ENCODE data around the gene ANKFN1.

DNA sequence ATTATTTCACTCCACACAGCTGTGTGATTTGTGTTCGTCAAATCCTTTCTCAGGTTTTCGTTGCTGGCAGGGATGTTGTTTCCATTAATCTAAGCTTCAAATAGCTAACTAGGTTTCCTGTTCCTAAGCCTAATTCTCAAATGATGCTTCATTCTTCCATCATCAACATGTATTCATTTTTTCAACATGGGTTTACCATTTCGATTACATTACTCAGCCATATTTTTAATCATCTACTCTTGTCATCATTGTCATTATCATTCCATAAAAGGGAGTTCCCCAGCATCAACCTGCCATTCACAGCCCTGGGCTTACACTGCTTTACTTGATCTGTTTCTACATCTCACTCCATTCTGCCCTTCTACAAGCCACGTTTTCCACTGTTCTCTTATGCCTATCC, 33.3 kb upstream of the ANKFN1 start:
- TF ChIP-seq, protein P1, sequence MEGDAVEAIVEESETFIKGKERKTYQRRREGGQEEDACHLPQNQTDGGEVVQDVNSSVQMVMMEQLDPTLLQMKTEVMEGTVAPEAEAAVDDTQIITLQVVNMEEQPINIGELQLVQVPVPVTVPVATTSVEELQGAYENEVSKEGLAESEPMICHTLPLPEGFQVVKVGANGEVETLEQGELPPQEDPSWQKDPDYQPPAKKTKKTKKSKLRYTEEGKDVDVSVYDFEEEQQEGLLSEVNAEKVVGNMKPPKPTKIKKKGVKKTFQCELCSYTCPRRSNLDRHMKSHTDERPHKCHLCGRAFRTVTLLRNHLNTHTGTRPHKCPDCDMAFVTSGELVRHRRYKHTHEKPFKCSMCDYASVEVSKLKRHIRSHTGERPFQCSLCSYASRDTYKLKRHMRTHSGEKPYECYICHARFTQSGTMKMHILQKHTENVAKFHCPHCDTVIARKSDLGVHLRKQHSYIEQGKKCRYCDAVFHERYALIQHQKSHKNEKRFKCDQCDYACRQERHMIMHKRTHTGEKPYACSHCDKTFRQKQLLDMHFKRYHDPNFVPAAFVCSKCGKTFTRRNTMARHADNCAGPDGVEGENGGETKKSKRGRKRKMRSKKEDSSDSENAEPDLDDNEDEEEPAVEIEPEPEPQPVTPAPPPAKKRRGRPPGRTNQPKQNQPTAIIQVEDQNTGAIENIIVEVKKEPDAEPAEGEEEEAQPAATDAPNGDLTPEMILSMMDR (IDR thresholded peaks at IDR 0.05): no peak
- no peak for TF ChIP-seq POLR2A (IDR thresholded peaks at IDR 0.05; ENCODE audit: low read depth)
